SK-N-SH (cell line): Measurements from ENCODE around the gene MTURN. TPM values are rescaled to one million over a fixed set of nuclear protein-coding genes. Genes with fewer than 3 reads are reported as not detected.

Experiments
- CTCF ChIA-PET: fragments of 300-600, 350-600 bp; formaldehyde crosslinking; extraction: SDS; loops from one replicate; lab custom pipeline; 2021; lab: Yijun Ruan, JAX
- POLR2A ChIA-PET: fragments of 350-600 bp; sonication (Branson Sonifier 250); formaldehyde crosslinking; extraction: SDS; loops from one replicate; lab custom pipeline; 2020; ENCODE audit warnings: antibody characterized with exemption, inconsistent platforms; lab: Yijun Ruan, JAX
- DNase-seq: peaks from one replicate; pipeline ENCODE4 v3.0.0; 2012
- H2AFZ ChIP-seq: fragments of 200-600 bp; sonication (generic); 2 replicates; pipeline ENCODE4 v1.8.1; 2016; ENCODE audit warnings: antibody characterized with exemption, mild to moderate bottlenecking, low read depth
- H3F3A ChIP-seq: fragments of 200-600 bp; sonication (generic); replicated peaks from 2 replicates; pipeline ENCODE3; 2016; ENCODE audit warnings: antibody characterized with exemption, mild to moderate bottlenecking; ENCODE audit not compliant: insufficient read depth
- H3K27ac ChIP-seq, 2 experiments: fragments of 200-500 bp in 1 of 2; fragments of 200-600 bp in 1 of 2; sonication (Bioruptor generic) in 1 of 2; sonication (generic), shearing (Covaris generic) in 1 of 2; 2 replicates each; pipeline versions ENCODE4 v1.5.1 to v1.6.1; 2014 to 2016; ENCODE audit warnings: low read depth in 2 of 2, inconsistent platforms in 1 of 2, low read length in 1 of 2, mild to moderate bottlenecking in 1 of 2, mixed read lengths in 1 of 2
- H3K27me3 ChIP-seq: fragments of 200-600 bp; sonication (generic), shearing (Covaris generic); 2 replicates; pipeline ENCODE4 v1.6.1; 2016; ENCODE audit warnings: mixed run types; ENCODE audit not compliant: insufficient read depth
- H3K36me3 ChIP-seq, 2 experiments: fragments of 200-500 bp in 1 of 2; fragments of 200-600 bp in 1 of 2; sonication (Bioruptor generic) in 1 of 2; sonication (generic) in 1 of 2; replicated peaks in 1 of 2; 2 replicates each; pipeline versions ENCODE3 to v1.5.1; 2014 to 2016; ENCODE audit warnings: low read length in 1 of 2, mild to moderate bottlenecking in 1 of 2; ENCODE audit not compliant: insufficient read depth in 2 of 2, control insufficient read depth in 1 of 2
- H3K4me1 ChIP-seq, 2 experiments: fragments of 200-500 bp in 1 of 2; fragments of 200-600 bp in 1 of 2; sonication (Bioruptor generic) in 1 of 2; sonication (generic), shearing (Covaris generic) in 1 of 2; 2 replicates each; pipeline versions ENCODE4 v1.5.1 to v1.6.1; 2014 to 2016; ENCODE audit warnings: low read depth in 1 of 2, low read length in 1 of 2, mixed run types in 1 of 2; ENCODE audit not compliant: insufficient read depth in 2 of 2, control insufficient read depth in 1 of 2
- H3K4me2 ChIP-seq: fragments of 200-600 bp; sonication (generic), shearing (Covaris generic); 2 replicates; pipeline ENCODE4 v1.6.1; 2017; ENCODE audit warnings: mixed run types
- H3K4me3 ChIP-seq, 2 experiments: fragments of 200-500 bp in 1 of 2; fragments of 200-600 bp in 1 of 2; sonication (Bioruptor generic) in 1 of 2; sonication (generic), shearing (Covaris generic) in 1 of 2; 2 replicates each; pipeline versions ENCODE4 v1.5.1 to v1.8.1; 2014 to 2016; ENCODE audit warnings: low read depth in 2 of 2, inconsistent platforms in 1 of 2, low read length in 1 of 2, mild to moderate bottlenecking in 1 of 2, mixed read lengths in 1 of 2, moderate library complexity in 1 of 2
- H3K79me2 ChIP-seq: fragments of 200-600 bp; sonication (generic); 2 replicates; pipeline ENCODE4 v1.8.1; 2017; ENCODE audit warnings: mild to moderate bottlenecking; ENCODE audit not compliant: insufficient read depth
- H3K9ac ChIP-seq: fragments of 200-600 bp; sonication (generic); 2 replicates; pipeline ENCODE4 v1.6.1; 2017; ENCODE audit warnings: mixed run types
- H3K9me2 ChIP-seq: fragments of 200-600 bp; sonication (generic); 2 replicates; pipeline ENCODE4 v1.6.1; 2017; ENCODE audit warnings: mixed run types
- H3K9me3 ChIP-seq: fragments of 200-600 bp; sonication (generic); 2 replicates; pipeline ENCODE4 v1.6.1; 2017; ENCODE audit warnings: mixed run types, mild to moderate bottlenecking, moderate library complexity
- H4K20me1 ChIP-seq: fragments of 200-600 bp; sonication (generic); 2 replicates; pipeline ENCODE4 v1.6.1; 2017; ENCODE audit warnings: mild to moderate bottlenecking, mixed run types; ENCODE audit not compliant: insufficient read depth
- CHD2 ChIP-seq: fragments of 150-350 bp; IDR thresholded peaks from 2 replicates; pipeline ENCODE4 v1.6.1; 2018; ENCODE audit warnings: low read length; ENCODE audit not compliant: partially characterized antibody
- CTCF ChIP-seq: fragments of 200-600 bp; sonication (generic); IDR thresholded peaks from 2 replicates; pipeline ENCODE4 v1.6.1; 2017; ENCODE audit warnings: antibody characterized with exemption, mild to moderate bottlenecking, moderate library complexity
- ELF1 ChIP-seq: IDR thresholded peaks from 2 replicates; pipeline ENCODE4 v1.4.0; 2012
- EP300 ChIP-seq, 2 experiments: IDR thresholded peaks; 2 replicates each; pipeline versions ENCODE4 v1.4.0 to v1.6.1; 2012; ENCODE audit warnings: borderline replicate concordance in 1 of 2, low read depth in 1 of 2, low read length in 1 of 2
- FOXJ3 ChIP-seq: sonication (generic); formaldehyde crosslinking; IDR thresholded peaks from 2 replicates; pipeline ENCODE4 v1.5.1; 2020; ENCODE audit warnings: mild to moderate bottlenecking, missing genetic modification reagents
- GABPA ChIP-seq: IDR thresholded peaks from 2 replicates; pipeline ENCODE4 v1.4.0; 2012; ENCODE audit warnings: low read depth, mild to moderate bottlenecking
- IRF3 ChIP-seq: fragments of 150-350 bp; IDR thresholded peaks from 2 replicates; pipeline ENCODE4 v1.6.1; 2016; ENCODE audit warnings: mild to moderate bottlenecking, low read depth, low read length
- JUND ChIP-seq: IDR thresholded peaks from 2 replicates; pipeline ENCODE4 v1.4.0; 2012
- MXI1 ChIP-seq: IDR thresholded peaks from 2 replicates; pipeline ENCODE4 v1.6.1; 2012; ENCODE audit warnings: mild to moderate bottlenecking, low read depth, low read length, improper control_type of control experiment
- NFIC ChIP-seq: IDR thresholded peaks from 2 replicates; pipeline ENCODE4 v1.4.0; 2012; ENCODE audit warnings: borderline replicate concordance
- NRF1 ChIP-seq: IDR thresholded peaks from 2 replicates; pipeline ENCODE4 v1.6.1; 2012; ENCODE audit warnings: low read depth, mild to moderate bottlenecking, low read length
- PBX3 ChIP-seq: IDR thresholded peaks from 2 replicates; pipeline ENCODE4; 2012
- POLR2AphosphoS5 ChIP-seq: IDR thresholded peaks from 2 replicates; pipeline ENCODE4 v1.6.1; 2012; ENCODE audit warnings: low read depth, low read length
- RAD21 ChIP-seq: IDR thresholded peaks from 2 replicates; pipeline ENCODE4 v1.6.1; 2012; ENCODE audit warnings: mild to moderate bottlenecking, low read length
- RCOR1 ChIP-seq: fragments of 150-350 bp; IDR thresholded peaks from 2 replicates; pipeline ENCODE4 v1.6.1; 2017; ENCODE audit warnings: antibody characterized with exemption, low read length
- RFX5 ChIP-seq: IDR thresholded peaks from 2 replicates; pipeline ENCODE4 v1.6.1; 2012; ENCODE audit warnings: mild to moderate bottlenecking, improper control_type of control experiment, low read length
- SMC3 ChIP-seq: IDR thresholded peaks from 2 replicates; pipeline ENCODE4 v1.6.1; 2012; ENCODE audit warnings: low read depth, low read length, improper control_type of control experiment
- TAF1 ChIP-seq: IDR thresholded peaks from 2 replicates; pipeline ENCODE4 v1.6.1; 2012; ENCODE audit warnings: low read depth, mild to moderate bottlenecking, low read length, moderate library complexity, borderline replicate concordance
- TEAD4 ChIP-seq: IDR thresholded peaks from 2 replicates; pipeline ENCODE4 v1.4.0; 2012; ENCODE audit warnings: mild to moderate bottlenecking, borderline replicate concordance; ENCODE audit not compliant: insufficient read depth
- USF1 ChIP-seq: IDR thresholded peaks from 2 replicates; pipeline ENCODE4 v1.4.0; 2012; ENCODE audit warnings: low read depth, borderline replicate concordance
- USF2 ChIP-seq: fragments of 150-350 bp; IDR thresholded peaks from 2 replicates; pipeline ENCODE4 v1.6.1; 2017; ENCODE audit warnings: antibody characterized with exemption, low read length, low read depth, borderline replicate concordance
- YY1 ChIP-seq: IDR thresholded peaks from 2 replicates; pipeline ENCODE4 v1.4.0; 2012; ENCODE audit warnings: low read depth, mild to moderate bottlenecking
- WGBS: methylation state at CpG from one replicate; pipeline ENCODE4 v1.1.6; 2017; ENCODE audit warnings: low lambda C conversion rate; 5-methylcytosine and 5-hydroxymethylcytosine counted together
- polyA plus RNA-seq, 3 experiments: library from polyadenylated mRNA; depleted of rRNA; stranded (reverse); fragments of >200 nt; gene quantifications; 2 replicates each; pipeline ENCODE4 v1.2.3, GENCODE V29; 2012

MTURN gene
- polyA plus RNA-seq, 1 of the 3 experiments (the other 2 are of a cell fraction): 9.0 TPM

GRCh38 chr7:30164567-30164966 lies 29.8 kb downstream of the MTURN start:
- Histone ChIP-seq H3K4me1 (peaks cover 13 to 19% of the 10 kb centered on the region in 2 experiments), H3K79me2 (no peaks in the 10 kb centered on the region), H3K36me3 (no peaks in the 10 kb centered on the region), H3K27ac (peak overlapping the region in 1 of 2 experiments; percentile 77; a peak in 1 of 4 replicates), H3K9me3 (no peaks in the 10 kb centered on the region), H3K27me3 (no peaks in the 10 kb centered on the region), H2AFZ (no peak overlapping the region), H3K4me3 (no peak overlapping the region), H3F3A (peaks cover 13% of the 10 kb centered on the region), H3K4me2 (no peak overlapping the region), H3K9ac (no peak overlapping the region), H4K20me1 (no peaks in the 10 kb centered on the region), H3K9me2 (no peaks in the 10 kb centered on the region)
- TF ChIP-seq TEAD4 (no peak), SMC3 (peak; percentile 83), RAD21 (peak; percentile 95), FOXJ3 (CRISPR knock-in tag) (no peak), CTCF (peak; percentile 85)
- ChIA-PET CTCF (interaction anchor here (0.6 to 2.5 kb wide), 34 partner anchors 9 to 575 kb away, joined by 3 to 38 read pairs (median 4); partner anchors contain the start of gene MTURN), POLR2A (no interaction called here)
- peak; percentile 65 for DNase-seq
- WGBS: 82% methylated on average over 6 of the region's 6 CpGs

GRCh38 chr7:30165590-30165989 lies 30.8 kb downstream of the MTURN start:
- CTCF ChIA-PET: interaction anchor here (1.0 to 2.2 kb wide), 6 partner anchors 17 to 399 kb away, joined by 3 to 6 read pairs (median 3); no protein-coding TSS in a partner anchor
- Histone ChIP-seq H3K79me2 (no peaks in the 10 kb centered on the region), H4K20me1 (no peaks in the 10 kb centered on the region), H3K27me3 (no peaks in the 10 kb centered on the region), H3K4me3 (no peak overlapping the region), H3K27ac (no peak overlapping the region), H3K9ac (no peak overlapping the region), H3K9me3 (no peaks in the 10 kb centered on the region), H3K4me1 (peaks cover 10 to 24% of the 10 kb centered on the region in 2 experiments), H2AFZ (no peak overlapping the region), H3K9me2 (no peaks in the 10 kb centered on the region), H3K36me3 (no peaks in the 10 kb centered on the region), H3F3A (peaks cover 14% of the 10 kb centered on the region), H3K4me2 (no peak overlapping the region)
- TF ChIP-seq RAD21 (no peak), RCOR1 (no peak), PBX3 (no peak), MXI1 (no peak), USF2 (no peak), USF1 (no peak), NFIC (no peak), ELF1 (no peak), EP300 (IDR thresholded peaks at IDR 0.05; ENCODE audit: borderline replicate concordance in 1 of 2, low read depth in 1 of 2, low read length in 1 of 2) (no peak), SMC3 (no peak), JUND (no peak), TAF1 (no peak), NRF1 (no peak), TEAD4 (no peak), IRF3 (no peak), YY1 (no peak), GABPA (no peak), POLR2AphosphoS5 (no peak), CHD2 (no peak), RFX5 (no peak)
- POLR2A ChIA-PET: no interaction called here
- WGBS: 80% methylated on average over 3 of the region's 3 CpGs
- no peak for DNase-seq
